Measurements from ENCODE around the gene INHBE. TPM values are rescaled to one million over a fixed set of nuclear protein-coding genes. Genes with fewer than 3 reads are reported as not detected.

Gene INHBE
- total and polyA plus RNA-seq, 3 experiments from 2014 or later, result 0.38 to 0.61 TPM; not detected in 1

DNA sequence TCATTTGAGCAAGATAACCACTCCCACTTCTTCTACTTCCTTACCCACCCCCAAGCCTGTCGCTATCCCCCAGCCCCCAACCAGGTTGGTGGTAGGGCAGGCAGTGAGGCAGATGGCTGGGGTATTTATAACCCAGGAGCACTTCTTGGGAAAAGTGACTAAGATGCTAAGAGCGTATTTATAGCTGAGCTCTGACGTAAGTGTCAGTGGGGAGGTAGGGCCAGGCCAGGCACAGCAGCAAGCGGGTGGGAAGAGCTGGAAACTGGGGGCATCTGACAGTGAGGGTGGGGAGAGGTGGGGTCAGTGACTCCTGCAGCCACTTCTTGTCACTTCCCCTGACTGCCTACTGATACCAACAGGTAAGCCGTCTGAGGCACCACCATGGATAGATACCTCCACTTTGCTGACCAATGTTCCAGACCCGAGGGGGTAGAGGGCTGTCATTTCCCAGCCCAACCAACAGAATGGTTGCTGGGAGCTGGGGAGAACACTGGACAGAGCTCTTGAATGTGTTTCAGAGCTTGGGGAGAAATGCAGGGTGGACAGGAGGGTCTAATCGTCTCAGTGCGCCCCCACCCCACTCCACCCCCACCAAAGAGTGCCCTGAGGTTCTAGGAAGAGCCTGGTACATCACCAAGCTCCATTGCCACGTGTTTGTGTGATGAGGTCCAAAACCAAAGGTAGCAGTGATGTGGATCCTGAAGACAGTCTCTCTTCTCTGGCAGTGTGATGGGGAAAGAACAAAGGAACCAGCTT lies 2.7 kb upstream of the INHBE start:
- Mint-ChIP-seq H3K4me3 (no peak overlapping the region), H3K27me3 (peaks cover 3% of the 10 kb centered on the region in 2 donors), H3K9me3 (no peaks in the 10 kb centered on the region), H3K36me3 (no peaks in the 10 kb centered on the region), H3K27ac (no peak overlapping the region), H3K4me1 (peaks cover 3 to 8% (median 5%) of the 10 kb centered on the region in 3 donors)
- H3K4me3 ChIP-seq (ENCODE audit: low read length), result no peak overlapping the region
- POLR2A ChIA-PET, result no interaction called here
- no peak overlapping the region for H3K27ac ChIP-seq (ENCODE audit: low read depth, low read length)
- no peaks in the 10 kb centered on the region for H3K27me3 ChIP-seq (ENCODE audit: insufficient read depth, low read length, poor library complexity, severe bottlenecking)
- H3K4me1 ChIP-seq (ENCODE audit: insufficient read depth, low read length), result no peaks in the 10 kb centered on the region
- no peaks in the 10 kb centered on the region for H3K9me3 ChIP-seq (ENCODE audit: low read length)
- CTCF ChIA-PET, result interaction anchor here (0.7 to 2.6 kb wide), 21 partner anchors 9 to 238 kb away, joined by 3 to 15 read pairs (median 4); partner anchors contain the start of genes B4GALNT1, INHBC, MARS1 and STAC3
- DNase-seq, result no peak
- no peaks in the 10 kb centered on the region for H3K36me3 ChIP-seq (ENCODE audit: insufficient read depth, low read length)

DNA sequence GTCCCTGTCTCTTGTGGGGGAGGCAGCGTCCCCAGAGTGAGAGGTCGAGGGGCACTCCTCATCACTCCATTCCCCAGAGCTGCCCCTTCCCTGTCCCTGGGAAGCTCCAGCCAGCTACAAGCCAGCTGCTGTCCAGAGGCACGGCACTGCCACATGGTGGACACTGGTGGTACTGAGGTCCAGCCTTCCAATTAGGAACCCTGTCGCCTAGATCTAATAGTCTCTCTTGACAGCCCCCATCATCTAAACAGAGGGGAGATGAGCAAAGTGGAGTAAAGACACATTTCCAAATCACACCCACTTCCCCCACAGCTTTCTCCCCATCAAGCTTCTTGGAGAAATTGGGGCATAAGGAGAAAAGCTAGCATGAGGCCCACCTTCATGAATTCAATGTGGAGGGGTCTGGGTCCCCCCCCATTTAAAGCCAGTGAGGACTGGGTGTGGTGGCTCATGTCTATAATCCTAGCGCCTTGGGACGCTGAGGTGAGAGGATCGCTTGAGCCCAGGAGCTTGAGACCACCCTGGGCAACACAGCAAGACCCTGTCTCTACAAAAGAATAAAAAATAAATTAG lies 2.1 kb upstream of the INHBE start:
- Histone ChIP-seq H3K27me3 (ENCODE audit: insufficient read depth, low read length, poor library complexity, severe bottlenecking) (no peaks in the 10 kb centered on the region), H3K4me1 (ENCODE audit: insufficient read depth, low read length) (no peaks in the 10 kb centered on the region), H3K27ac (ENCODE audit: low read depth, low read length) (no peak overlapping the region), H3K36me3 (ENCODE audit: insufficient read depth, low read length) (no peaks in the 10 kb centered on the region), H3K4me3 (ENCODE audit: low read length) (no peak overlapping the region), H3K9me3 (ENCODE audit: low read length) (no peaks in the 10 kb centered on the region)
- H3K27ac Mint-ChIP-seq, result no peak overlapping the region
- no peaks in the 10 kb centered on the region for H3K36me3 Mint-ChIP-seq
- H3K4me3 Mint-ChIP-seq, result no peak overlapping the region
- no peak for DNase-seq
- CTCF ChIA-PET, result interaction anchor here (0.7 to 2.6 kb wide), 19 partner anchors 10 to 239 kb away, joined by 3 to 15 read pairs (median 4); partner anchors contain the start of genes B4GALNT1, INHBC, MARS1 and STAC3
- peaks cover 3 to 8% (median 5%) of the 10 kb centered on the region in 3 donors for H3K4me1 Mint-ChIP-seq
- no peaks in the 10 kb centered on the region for H3K9me3 Mint-ChIP-seq
- POLR2A ChIA-PET, result no interaction called here
- H3K27me3 Mint-ChIP-seq, result peaks cover 3% of the 10 kb centered on the region in 2 donors

DNA sequence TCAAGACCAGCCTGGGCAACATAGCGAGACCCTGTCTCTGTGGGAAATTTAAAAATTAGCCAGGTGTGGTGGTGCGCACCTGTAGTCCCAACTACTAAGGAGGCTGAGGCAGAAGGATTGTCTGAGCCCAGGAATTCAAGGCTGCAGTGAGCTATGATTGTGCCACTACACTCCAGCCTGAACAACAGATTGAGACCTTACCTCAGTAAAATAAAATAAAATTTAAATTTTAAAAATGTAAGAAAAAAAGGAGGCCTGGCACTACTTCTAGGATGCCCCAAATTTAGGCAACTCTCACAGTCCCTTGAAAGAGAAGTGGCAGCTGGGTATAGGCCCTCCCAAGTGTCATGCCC lies 918 bp upstream of the INHBE start:
- POLR2A ChIA-PET, result no interaction called here
- H3K27me3 ChIP-seq (ENCODE audit: insufficient read depth, low read length, poor library complexity, severe bottlenecking), result no peaks in the 10 kb centered on the region
- H3K4me1 Mint-ChIP-seq, result peaks cover 11 to 14% (median 12%) of the 10 kb centered on the region in 3 donors
- CTCF ChIA-PET, result interaction anchor here (1.2 to 2.6 kb wide), 4 partner anchors 10 to 190 kb away, joined by 3 to 15 read pairs (median 5); no protein-coding TSS in a partner anchor
- no peaks in the 10 kb centered on the region for H3K36me3 ChIP-seq (ENCODE audit: insufficient read depth, low read length)
- H3K4me3 ChIP-seq (ENCODE audit: low read length), result no peak overlapping the region
- peak overlapping the region; percentile 51 for H3K27ac ChIP-seq (ENCODE audit: low read depth, low read length)
- peaks cover 3% of the 10 kb centered on the region in 2 donors for H3K27me3 Mint-ChIP-seq
- no peak overlapping the region for H3K27ac Mint-ChIP-seq
- H3K4me3 Mint-ChIP-seq, result no peak overlapping the region
- H3K36me3 Mint-ChIP-seq, result peaks cover 0 to 2% (median 0%) of the 10 kb centered on the region in 3 donors
- DNase-seq, result no peak
- peaks cover 7% of the 10 kb centered on the region for H3K4me1 ChIP-seq (ENCODE audit: insufficient read depth, low read length)
- H3K9me3 ChIP-seq (ENCODE audit: low read length), result no peaks in the 10 kb centered on the region
- H3K9me3 Mint-ChIP-seq, result no peaks in the 10 kb centered on the region

DNA sequence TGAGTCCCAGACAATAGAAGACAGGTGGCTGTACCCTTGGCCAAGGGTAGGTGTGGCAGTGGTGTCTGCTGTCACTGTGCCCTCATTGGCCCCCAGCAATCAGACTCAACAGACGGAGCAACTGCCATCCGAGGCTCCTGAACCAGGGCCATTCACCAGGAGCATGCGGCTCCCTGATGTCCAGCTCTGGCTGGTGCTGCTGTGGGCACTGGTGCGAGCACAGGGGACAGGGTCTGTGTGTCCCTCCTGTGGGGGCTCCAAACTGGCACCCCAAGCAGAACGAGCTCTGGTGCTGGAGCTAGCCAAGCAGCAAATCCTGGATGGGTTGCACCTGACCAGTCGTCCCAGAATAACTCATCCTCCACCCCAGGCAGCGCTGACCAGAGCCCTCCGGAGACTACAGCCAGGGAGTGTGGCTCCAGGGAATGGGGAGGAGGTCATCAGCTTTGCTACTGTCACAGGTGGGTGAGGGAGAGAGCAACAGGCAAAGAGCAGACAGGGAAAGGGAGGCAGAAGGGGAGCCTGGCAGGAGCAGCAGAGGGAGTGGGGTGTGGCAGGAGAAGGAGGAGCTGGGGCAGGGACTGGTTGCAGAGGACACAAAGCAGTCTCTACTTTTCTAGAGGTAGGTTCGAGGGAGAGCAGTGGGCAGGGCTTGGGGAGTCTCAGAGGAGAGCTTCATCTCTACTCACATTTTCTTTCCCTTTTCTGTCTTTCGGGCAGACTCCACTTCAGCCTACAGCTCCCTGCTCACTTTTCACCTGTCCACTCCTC lies 452 bp downstream of the INHBE start:
- no peaks in the 10 kb centered on the region for H3K9me3 Mint-ChIP-seq
- peak overlapping the region; percentile 31 for H3K27ac ChIP-seq (ENCODE audit: low read depth, low read length)
- peaks cover 19 to 26% (median 20%) of the 10 kb centered on the region in 3 donors for H3K4me1 Mint-ChIP-seq
- H3K36me3 Mint-ChIP-seq, result peaks cover 0 to 5% (median 0%) of the 10 kb centered on the region in 3 donors
- peak overlapping the region in 4 of 7 donors; percentile 52 to 71 (median 65) for H3K4me3 Mint-ChIP-seq
- ChIA-PET CTCF (interaction anchor here (0.8 to 2.3 kb wide), 17 partner anchors 8 to 242 kb away, joined by 3 to 9 read pairs (median 3); partner anchors contain the start of gene ARHGAP9), POLR2A (interaction anchor here (0.5 kb wide), 1 partner anchor 33 kb away, joined by 3 read pairs; no protein-coding TSS in a partner anchor)
- peaks cover 3 to 9% of the 10 kb centered on the region in 2 donors for H3K27me3 Mint-ChIP-seq
- no peaks in the 10 kb centered on the region for H3K36me3 ChIP-seq (ENCODE audit: insufficient read depth, low read length)
- no peaks in the 10 kb centered on the region for H3K9me3 ChIP-seq (ENCODE audit: low read length)
- no peaks in the 10 kb centered on the region for H3K27me3 ChIP-seq (ENCODE audit: insufficient read depth, low read length, poor library complexity, severe bottlenecking)
- H3K4me1 ChIP-seq (ENCODE audit: insufficient read depth, low read length), result peaks cover 12% of the 10 kb centered on the region
- peak overlapping the region in 3 of 8 donors; percentile 68 to 84 (median 72) for H3K27ac Mint-ChIP-seq
- H3K4me3 ChIP-seq (ENCODE audit: low read length), result no peak overlapping the region
- DNase-seq, result no peak

DNA sequence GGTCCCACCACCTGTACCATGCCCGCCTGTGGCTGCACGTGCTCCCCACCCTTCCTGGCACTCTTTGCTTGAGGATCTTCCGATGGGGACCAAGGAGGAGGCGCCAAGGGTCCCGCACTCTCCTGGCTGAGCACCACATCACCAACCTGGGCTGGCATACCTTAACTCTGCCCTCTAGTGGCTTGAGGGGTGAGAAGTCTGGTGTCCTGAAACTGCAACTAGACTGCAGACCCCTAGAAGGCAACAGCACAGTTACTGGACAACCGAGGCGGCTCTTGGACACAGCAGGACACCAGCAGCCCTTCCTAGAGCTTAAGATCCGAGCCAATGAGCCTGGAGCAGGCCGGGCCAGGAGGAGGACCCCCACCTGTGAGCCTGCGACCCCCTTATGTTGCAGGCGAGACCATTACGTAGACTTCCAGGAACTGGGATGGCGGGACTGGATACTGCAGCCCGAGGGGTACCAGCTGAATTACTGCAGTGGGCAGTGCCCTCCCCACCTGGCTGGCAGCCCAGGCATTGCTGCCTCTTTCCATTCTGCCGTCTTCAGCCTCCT lies 1.1 kb downstream of the INHBE start:
- ChIA-PET POLR2A (no interaction called here), CTCF (interaction anchor here (1.0 to 2.3 kb wide), 15 partner anchors 8 to 243 kb away, joined by 3 to 9 read pairs (median 3); partner anchors contain the start of gene ARHGAP9)
- Mint-ChIP-seq H3K4me3 (peak overlapping the region in 5 of 7 donors; percentile 52 to 71 (median 64)), H3K27ac (peak overlapping the region in 2 of 8 donors; percentile 72 to 84), H3K9me3 (no peaks in the 10 kb centered on the region), H3K36me3 (peaks cover 0 to 5% (median 0%) of the 10 kb centered on the region in 3 donors), H3K27me3 (peaks cover 3 to 9% of the 10 kb centered on the region in 2 donors), H3K4me1 (peaks cover 21 to 31% (median 26%) of the 10 kb centered on the region in 3 donors)
- Histone ChIP-seq H3K4me3 (ENCODE audit: low read length) (no peak overlapping the region), H3K27me3 (ENCODE audit: insufficient read depth, low read length, poor library complexity, severe bottlenecking) (peaks cover 6% of the 10 kb centered on the region), H3K4me1 (ENCODE audit: insufficient read depth, low read length) (peaks cover 19% of the 10 kb centered on the region), H3K9me3 (ENCODE audit: low read length) (no peaks in the 10 kb centered on the region), H3K36me3 (ENCODE audit: insufficient read depth, low read length) (no peaks in the 10 kb centered on the region), H3K27ac (ENCODE audit: low read depth, low read length) (no peak overlapping the region)
- DNase-seq, result peak in 2 of 5 donors; percentile 33 to 59

DNA sequence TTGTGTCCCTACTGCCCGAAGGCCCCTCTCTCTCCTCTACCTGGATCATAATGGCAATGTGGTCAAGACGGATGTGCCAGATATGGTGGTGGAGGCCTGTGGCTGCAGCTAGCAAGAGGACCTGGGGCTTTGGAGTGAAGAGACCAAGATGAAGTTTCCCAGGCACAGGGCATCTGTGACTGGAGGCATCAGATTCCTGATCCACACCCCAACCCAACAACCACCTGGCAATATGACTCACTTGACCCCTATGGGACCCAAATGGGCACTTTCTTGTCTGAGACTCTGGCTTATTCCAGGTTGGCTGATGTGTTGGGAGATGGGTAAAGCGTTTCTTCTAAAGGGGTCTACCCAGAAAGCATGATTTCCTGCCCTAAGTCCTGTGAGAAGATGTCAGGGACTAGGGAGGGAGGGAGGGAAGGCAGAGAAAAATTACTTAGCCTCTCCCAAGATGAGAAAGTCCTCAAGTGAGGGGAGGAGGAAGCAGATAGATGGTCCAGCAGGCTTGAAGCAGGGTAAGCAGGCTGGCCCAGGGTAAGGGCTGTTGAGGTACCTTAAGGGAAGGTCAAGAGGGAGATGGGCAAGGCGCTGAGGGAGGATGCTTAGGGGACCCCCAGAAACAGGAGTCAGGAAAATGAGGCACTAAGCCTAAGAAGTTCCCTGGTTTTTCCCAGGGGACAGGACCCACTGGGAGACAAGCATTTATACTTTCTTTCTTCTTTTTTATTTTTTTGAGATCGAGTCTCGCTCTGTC lies 1.8 kb downstream of the INHBE start:
- Histone ChIP-seq H3K36me3 (ENCODE audit: insufficient read depth, low read length) (no peaks in the 10 kb centered on the region), H3K4me3 (ENCODE audit: low read length) (no peak overlapping the region), H3K27me3 (ENCODE audit: insufficient read depth, low read length, poor library complexity, severe bottlenecking) (peaks cover 7% of the 10 kb centered on the region), H3K4me1 (ENCODE audit: insufficient read depth, low read length) (peaks cover 24% of the 10 kb centered on the region), H3K9me3 (ENCODE audit: low read length) (no peaks in the 10 kb centered on the region), H3K27ac (ENCODE audit: low read depth, low read length) (no peak overlapping the region)
- Mint-ChIP-seq H3K27ac (peak overlapping the region in 2 of 8 donors; percentile 33 to 62), H3K9me3 (no peaks in the 10 kb centered on the region), H3K27me3 (peaks cover 3 to 13% of the 10 kb centered on the region in 2 donors), H3K36me3 (peaks cover 0 to 7% (median 0%) of the 10 kb centered on the region in 3 donors), H3K4me1 (peaks cover 26 to 38% (median 33%) of the 10 kb centered on the region in 3 donors), H3K4me3 (peak overlapping the region in 1 of 7 donors; percentile 58)
- DNase-seq, result no peak
- ChIA-PET CTCF (interaction anchor here (1.1 to 7.3 kb wide), 6 partner anchors 9 to 243 kb away, joined by 3 to 167 read pairs (median 8); partner anchors contain the start of gene ARHGAP9), POLR2A (no interaction called here)

DNA sequence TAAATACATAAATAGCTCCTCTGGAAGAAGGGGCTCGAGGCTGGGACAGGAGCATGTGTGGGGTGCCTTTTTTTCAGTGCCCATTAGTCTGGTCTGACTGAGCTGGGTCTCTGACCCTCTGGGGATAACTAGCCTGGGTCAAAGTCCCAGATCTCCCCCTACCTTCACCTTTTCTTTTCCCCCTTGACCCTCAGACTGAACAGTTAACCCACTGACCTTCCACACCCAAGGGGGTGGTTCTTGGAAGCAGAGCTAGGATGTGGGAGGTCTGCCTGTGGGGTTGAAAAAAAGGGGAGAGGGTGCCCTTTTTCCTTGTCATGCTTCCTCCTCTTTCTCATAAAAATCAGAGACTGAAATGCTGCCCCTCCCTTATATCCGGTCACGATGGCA lies 3.6 kb downstream of the INHBE start:
- Histone ChIP-seq H3K27me3 (ENCODE audit: insufficient read depth, low read length, poor library complexity, severe bottlenecking) (peaks cover 7% of the 10 kb centered on the region), H3K27ac (ENCODE audit: low read depth, low read length) (peak overlapping the region; percentile 63), H3K9me3 (ENCODE audit: low read length) (no peaks in the 10 kb centered on the region), H3K4me1 (ENCODE audit: insufficient read depth, low read length) (peaks cover 33% of the 10 kb centered on the region), H3K36me3 (ENCODE audit: insufficient read depth, low read length) (no peaks in the 10 kb centered on the region), H3K4me3 (ENCODE audit: low read length) (peak overlapping the region; percentile 92)
- Mint-ChIP-seq H3K4me1 (peaks cover 33 to 47% (median 41%) of the 10 kb centered on the region in 3 donors), H3K27me3 (peaks cover 6 to 20% of the 10 kb centered on the region in 2 donors), H3K36me3 (peaks cover 0 to 9% (median 0%) of the 10 kb centered on the region in 3 donors), H3K4me3 (peak overlapping the region; percentile 93 to 98 (median 97)), H3K9me3 (no peaks in the 10 kb centered on the region), H3K27ac (peak overlapping the region; percentile 91 to 98 (median 97))
- DNase-seq, result no peak
- CTCF ChIA-PET, result interaction anchor here (0.6 to 7.3 kb wide), 49 partner anchors 10 to 283 kb away, joined by 3 to 167 read pairs (median 3); partner anchors contain the start of genes ARHGAP9, B4GALNT1, DCTN2 and DDIT3
- POLR2A ChIA-PET, result interaction anchor here (1.0 to 2.1 kb wide), 4 partner anchors 18 to 162 kb away, joined by 4 to 7 read pairs (median 6); partner anchors contain the start of genes ARHGAP9 and R3HDM2

Data from CD8-positive, alpha-beta memory T cell (primary cell).